GM19455 (cell line): ENCODE data around the gene SMURF1.

ENCODE experiments used
- ATAC-seq: cut with Tn5 transposase; IDR thresholded peaks from one replicate; pipeline ENCODE4 v1.9.1; 2021; ENCODE audit not compliant: unreplicated experiment

Gene SMURF1

GRCh38 chr7:99030951-99031350, 113.0 kb downstream of the SMURF1 start:
- ATAC-seq = no peak

DNA sequence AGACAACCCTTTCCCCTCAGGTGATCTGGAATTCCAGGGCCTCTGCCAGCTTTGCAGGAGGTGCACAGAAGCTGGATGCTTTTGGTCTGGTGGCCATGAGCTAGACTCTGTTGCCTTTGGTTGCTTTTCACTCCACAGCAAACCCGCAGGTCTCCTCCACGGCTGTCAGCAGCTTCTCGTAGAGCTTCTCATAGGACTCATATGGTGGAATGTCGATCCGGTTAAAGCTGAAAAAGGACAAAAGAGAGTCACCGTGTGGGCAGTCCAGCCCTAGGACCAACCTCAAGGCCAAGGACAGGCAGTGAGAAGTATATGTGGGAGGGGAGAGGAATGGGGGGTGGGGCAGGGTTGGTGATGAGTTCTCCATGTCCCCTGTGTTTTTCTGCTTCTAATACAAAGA, 113.5 kb downstream of the SMURF1 start:
- ATAC-seq = no peak

DNA sequence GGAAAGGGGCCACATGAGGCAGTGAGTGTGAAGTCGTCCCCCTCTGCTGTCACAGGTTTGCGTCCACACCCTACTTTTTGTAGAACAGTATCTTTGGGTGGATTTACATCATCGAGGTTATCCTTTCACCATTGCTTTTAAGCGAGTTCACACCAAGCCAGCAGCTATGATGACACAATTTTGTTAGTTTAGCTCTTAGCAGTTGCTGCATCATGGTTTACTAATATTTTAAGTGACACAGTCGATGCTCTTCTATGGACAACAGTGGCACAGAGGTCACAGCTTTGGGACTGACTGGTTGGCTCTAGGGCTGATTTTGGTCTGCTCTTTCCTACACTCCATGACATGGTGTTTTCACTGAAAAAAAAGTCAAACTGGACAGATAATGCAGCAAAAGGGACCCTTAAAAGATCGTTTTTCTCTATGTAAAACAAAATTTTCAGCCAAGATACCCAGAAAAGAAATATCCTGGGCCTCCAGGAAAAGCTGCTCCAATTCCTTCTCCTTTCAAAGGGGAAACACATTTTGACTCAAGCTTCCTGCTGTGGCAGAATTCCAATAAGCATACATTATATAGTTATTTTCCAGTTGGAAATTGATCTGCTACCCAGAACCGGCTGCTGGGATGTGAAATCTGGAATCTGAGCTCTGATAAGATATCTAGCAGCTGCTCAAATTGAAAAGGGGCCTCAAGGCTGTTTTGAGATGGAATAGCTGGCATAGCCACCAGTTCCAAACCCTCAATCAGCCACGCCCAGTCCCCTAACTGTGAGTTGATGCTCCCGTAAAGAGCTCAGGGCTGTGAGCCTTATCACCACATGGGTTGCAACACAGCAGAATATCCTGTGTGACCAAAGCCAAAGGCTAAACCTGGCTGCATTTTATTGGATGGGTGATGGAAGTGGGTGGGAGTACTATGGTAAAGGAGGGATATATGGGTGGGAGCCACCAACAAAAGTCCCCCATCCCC, 114.2 kb downstream of the SMURF1 start:
- ATAC-seq = no peak

- no peak for ATAC-seq
Observed at GRCh38 chr7:99028261-99028973, 115.5 kb downstream of the SMURF1 start.

DNA sequence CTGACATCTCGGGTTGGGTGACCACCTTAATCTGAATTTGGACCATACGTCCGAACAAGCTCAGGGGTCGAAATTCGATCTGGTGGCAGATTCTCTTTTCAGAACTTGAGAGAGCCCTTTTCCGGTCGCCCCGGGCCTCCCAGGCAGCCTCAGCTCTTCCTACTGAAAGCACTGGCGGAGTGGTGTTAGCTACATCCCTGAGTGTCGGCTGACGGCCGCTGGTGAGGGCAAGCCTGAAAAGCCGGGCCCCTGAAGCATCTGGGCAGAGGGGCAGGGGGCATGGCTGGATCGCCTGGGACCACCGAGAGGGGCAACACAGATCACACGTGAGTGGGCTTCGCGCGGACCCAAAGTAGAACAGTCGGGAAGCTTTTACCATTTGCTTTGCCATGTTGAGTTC, 116.1 kb downstream of the SMURF1 start:
- ATAC-seq = no peak

- no peak for ATAC-seq
Observed at GRCh38 chr7:99027241-99027640, 116.7 kb downstream of the SMURF1 start.

DNA sequence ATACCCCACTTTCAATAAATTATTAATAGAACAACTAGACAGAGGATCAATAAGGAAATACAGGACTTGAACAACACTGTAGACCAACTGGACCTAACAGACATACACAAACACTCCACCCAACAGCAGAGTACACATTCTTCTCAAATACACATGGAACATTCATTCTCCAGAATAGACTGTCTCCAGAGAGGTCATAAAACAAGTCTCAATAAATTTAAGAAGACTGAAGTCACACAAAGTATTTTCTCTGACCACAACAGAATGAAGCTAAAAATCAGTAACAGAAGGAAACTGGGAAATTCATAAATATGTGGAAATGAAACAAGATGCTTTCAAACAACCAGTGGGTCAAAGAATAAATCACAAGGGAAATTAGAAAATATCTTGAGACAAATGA, 119.8 kb downstream of the SMURF1 start:
- ATAC-seq = no peak

- no peak for ATAC-seq
Observed at GRCh38 chr7:99021941-99022560, 121.9 kb downstream of the SMURF1 start.

- no peak for ATAC-seq
Observed at GRCh38 chr7:99020413-99020715, 123.5 kb downstream of the SMURF1 start.

- no peak for ATAC-seq
Observed at GRCh38 chr7:99019523-99020412, 124.1 kb downstream of the SMURF1 start.

GRCh38 chr7:99016196-99016595, 127.7 kb downstream of the SMURF1 start:
- ATAC-seq = no peak

GRCh38 chr7:99014113-99014985, 129.6 kb downstream of the SMURF1 start:
- ATAC-seq = no peak

- no peak for ATAC-seq
Observed at GRCh38 chr7:99013266-99014112, 130.4 kb downstream of the SMURF1 start.

DNA sequence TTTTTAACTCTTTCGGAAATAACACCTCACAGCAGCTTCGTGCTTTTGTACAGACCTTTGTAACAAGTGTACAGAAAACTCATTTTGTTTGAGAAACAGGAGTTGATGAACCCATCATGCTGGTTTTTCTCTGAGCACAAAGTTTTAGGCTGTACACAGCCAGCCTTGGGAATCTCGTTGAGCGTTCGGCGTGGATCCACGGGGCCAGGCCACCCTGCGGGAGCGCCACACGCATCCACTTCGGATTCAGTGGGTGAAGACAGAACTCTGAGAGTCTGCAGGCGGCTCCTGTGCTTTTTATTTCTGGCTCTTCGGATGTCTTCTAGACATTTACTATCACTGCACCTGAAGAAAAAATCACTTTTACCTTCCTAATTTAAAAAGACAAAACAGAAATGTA, 131.2 kb downstream of the SMURF1 start:
- no peak for ATAC-seq

- no peak for ATAC-seq
Observed at GRCh38 chr7:99011706-99012404, 132.1 kb downstream of the SMURF1 start.

GRCh38 chr7:99011341-99011705, 132.6 kb downstream of the SMURF1 start:
- ATAC-seq = no peak

DNA sequence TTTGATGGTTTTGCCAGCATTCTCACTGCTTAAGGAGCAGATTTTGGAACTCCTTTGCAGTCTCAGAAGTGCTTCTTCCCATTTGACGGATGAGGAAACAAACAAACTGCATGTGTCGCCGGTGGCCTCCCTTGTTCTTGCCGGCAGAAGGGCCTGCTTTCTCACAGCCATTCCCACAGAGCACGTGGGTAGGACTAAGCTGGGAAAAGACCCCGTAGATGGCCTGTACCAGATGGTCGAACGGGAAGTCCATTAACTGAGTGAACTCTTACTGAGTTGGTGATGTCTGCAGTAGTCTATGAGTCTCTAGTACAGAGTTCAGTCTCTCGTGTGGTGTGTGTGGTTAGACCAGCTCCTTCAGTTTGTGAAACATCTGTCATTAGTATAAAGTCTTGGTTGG, 133.6 kb downstream of the SMURF1 start:
- ATAC-seq = no peak

DNA sequence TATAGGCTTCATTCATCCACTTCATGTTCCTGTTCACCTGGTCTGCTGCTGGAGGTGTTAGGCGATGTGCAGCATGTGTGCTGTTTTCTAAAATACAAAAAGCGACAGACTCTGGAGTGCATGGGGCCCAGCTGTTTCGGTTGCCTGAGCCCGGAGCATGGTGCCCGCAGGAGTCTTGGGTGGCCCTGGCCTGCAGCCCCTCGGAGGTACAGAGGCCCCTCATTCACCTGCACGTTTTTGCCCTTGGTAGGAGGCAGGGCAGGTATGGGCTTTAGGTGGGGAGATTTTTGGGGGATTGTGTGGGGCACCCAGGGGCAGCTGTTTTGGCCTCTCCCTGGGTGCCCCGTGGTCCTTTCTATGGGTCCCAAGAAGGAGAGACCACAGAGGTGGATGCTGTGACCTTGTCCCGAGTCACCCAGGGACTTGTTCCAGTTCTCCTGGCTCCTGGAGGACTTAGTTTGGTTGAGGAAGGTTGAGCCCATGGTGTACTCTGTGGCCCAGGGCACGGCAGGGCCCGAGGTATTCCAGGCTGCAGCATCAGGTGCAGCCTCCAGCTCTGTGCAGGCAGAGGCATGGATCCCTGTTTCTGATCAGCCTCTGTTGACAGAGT, 134.9 kb downstream of the SMURF1 start:
- ATAC-seq = no peak
